Measurements from ENCODE around the gene DSTN. TPM values are rescaled to one million over a fixed set of nuclear protein-coding genes. Genes with fewer than 3 reads are reported as not detected.

DSTN gene
- total and polyA plus RNA-seq, 2 of the 4 experiments (the other 2 are of a cell fraction) = 221 to 269 TPM

DNA sequence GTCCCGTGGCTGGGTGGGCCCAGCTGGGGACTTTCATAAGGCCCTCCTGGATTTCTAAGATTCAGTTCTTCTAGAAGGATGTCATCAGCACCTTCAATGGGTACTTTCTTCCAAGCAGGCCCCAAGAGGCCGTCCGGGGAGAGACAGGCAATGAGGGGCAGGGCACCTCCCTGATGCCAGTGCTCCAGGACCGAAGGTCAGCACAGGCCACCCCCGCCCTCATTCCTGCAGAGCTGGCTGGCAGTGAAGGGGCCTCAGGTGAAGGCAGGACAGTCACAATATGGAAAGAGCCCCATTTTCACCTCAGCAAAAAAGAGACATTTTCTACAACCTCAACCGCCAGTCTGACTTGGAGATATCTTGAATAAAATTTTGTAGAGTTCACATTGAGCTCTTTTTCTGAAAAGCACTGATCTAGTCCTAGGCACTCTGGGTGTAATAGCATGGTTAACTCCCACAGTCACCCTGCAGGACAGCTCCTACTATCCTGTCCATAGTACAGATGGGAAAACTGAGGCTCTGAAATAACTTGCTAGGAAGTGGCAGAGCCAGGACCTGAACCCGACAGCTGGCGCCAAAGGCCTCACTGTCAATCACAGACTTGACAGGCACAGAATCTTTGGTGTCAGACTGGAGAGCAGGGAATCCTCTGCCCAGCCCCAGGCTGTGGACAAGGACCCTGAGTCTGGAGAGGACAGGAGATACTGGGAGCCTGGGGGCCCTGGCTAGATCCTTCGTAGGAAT lies 61.9 kb downstream of the DSTN start:
- Histone ChIP-seq H3K14ac (replicated peaks; ENCODE audit: low read depth, low read length) (no peak overlapping the region), H3K27me3 (ENCODE audit: control insufficient read depth, insufficient read depth, low read length) (no peaks in the 10 kb centered on the region), H3K27ac (ENCODE audit: insufficient read depth, low read length) (no peak overlapping the region), H3K4me3 (ENCODE audit: insufficient read depth, low read depth, low read length) (no peak overlapping the region), H2BK5ac (ENCODE audit: low read depth, low read length, poor library complexity, severe bottlenecking) (no peak overlapping the region), H2AK5ac (ENCODE audit: low read depth, low read length) (no peak overlapping the region), H2AK9ac (replicated peaks; ENCODE audit: low read depth, low read length, poor library complexity) (peak overlapping the region; percentile 69), H2BK20ac (ENCODE audit: low read depth, low read length) (no peak overlapping the region), H3K56ac (ENCODE audit: extremely low read depth, insufficient read depth, low read length) (no peak overlapping the region), H3K4me1 (ENCODE audit: control insufficient read depth, insufficient read depth, low read length) (no peaks in the 10 kb centered on the region; the same call in 1 of the 2 replicates), H4K5ac (ENCODE audit: low read depth, low read length) (no peak overlapping the region), H3K4ac (ENCODE audit: low read depth, low read length) (no peak overlapping the region), H3K4me2 (ENCODE audit: low read depth, low read length) (no peak overlapping the region), H3K36me3 (ENCODE audit: control insufficient read depth, insufficient read depth, low read length) (peaks cover 99% of the 10 kb centered on the region), H3K9me3 (ENCODE audit: control insufficient read depth, insufficient read depth, low read length) (no peaks in the 10 kb centered on the region), H2AFZ (replicated peaks; ENCODE audit: low read length, poor library complexity) (no peak overlapping the region), H4K20me1 (ENCODE audit: insufficient read depth, low read length) (peaks cover 93% of the 10 kb centered on the region), H2BK120ac (ENCODE audit: low read depth, low read length) (no peak overlapping the region), H3K23ac (ENCODE audit: low read depth, low read length) (no peak overlapping the region), H4K91ac (ENCODE audit: insufficient read depth, low read depth, low read length) (no peak overlapping the region), H3K9me1 (ENCODE audit: insufficient read depth, low read length) (no peaks in the 10 kb centered on the region), H4K8ac (ENCODE audit: low read depth in 2 of 2, low read length in 2 of 2) (no peak overlapping the region), H3K79me1 (ENCODE audit: low read depth in 1 of 2, low read length in 2 of 2) (peaks cover 41 to 99% of the 10 kb centered on the region in 2 experiments), H3K9ac (ENCODE audit: low read depth, low read length) (no peak overlapping the region), H2BK15ac (ENCODE audit: low read depth, low read length) (no peak overlapping the region), H3K18ac (ENCODE audit: low read depth, low read length) (no peak overlapping the region)
- 100% methylated on average over 3 of the region's 9 CpGs; no CpG with 5 or more reads in 1 of the 2 experiments for WGBS, 2 experiments (ENCODE audit: extremely low coverage in 2 of 2, insufficient read length in 1 of 2)
- in situ Hi-C loops (cut with MboI; ENCODE audit: low sequenced_read_pairs) = loop anchor here (25.0 kb wide), 1 partner anchor 506 kb away; the partner anchor contains the start of genes KAT14 and PET117
- no peak for DNase-seq
- ATAC-seq (ENCODE audit: low read depth) = no peak
- dilution Hi-C loops (cut with HindIII; ENCODE audit: low sequenced_read_pairs, unreplicated experiment) = no loop called here
- no peak for TF ChIP-seq RCOR1 (IDR thresholded peaks at IDR 0.05; ENCODE audit: insufficient replicate concordance, low read length)
- no peak for TF ChIP-seq RFX5 (IDR thresholded peaks at IDR 0.05; ENCODE audit: low read depth, low read length)
- TF ChIP-seq, protein P1, sequence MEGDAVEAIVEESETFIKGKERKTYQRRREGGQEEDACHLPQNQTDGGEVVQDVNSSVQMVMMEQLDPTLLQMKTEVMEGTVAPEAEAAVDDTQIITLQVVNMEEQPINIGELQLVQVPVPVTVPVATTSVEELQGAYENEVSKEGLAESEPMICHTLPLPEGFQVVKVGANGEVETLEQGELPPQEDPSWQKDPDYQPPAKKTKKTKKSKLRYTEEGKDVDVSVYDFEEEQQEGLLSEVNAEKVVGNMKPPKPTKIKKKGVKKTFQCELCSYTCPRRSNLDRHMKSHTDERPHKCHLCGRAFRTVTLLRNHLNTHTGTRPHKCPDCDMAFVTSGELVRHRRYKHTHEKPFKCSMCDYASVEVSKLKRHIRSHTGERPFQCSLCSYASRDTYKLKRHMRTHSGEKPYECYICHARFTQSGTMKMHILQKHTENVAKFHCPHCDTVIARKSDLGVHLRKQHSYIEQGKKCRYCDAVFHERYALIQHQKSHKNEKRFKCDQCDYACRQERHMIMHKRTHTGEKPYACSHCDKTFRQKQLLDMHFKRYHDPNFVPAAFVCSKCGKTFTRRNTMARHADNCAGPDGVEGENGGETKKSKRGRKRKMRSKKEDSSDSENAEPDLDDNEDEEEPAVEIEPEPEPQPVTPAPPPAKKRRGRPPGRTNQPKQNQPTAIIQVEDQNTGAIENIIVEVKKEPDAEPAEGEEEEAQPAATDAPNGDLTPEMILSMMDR (conservative IDR thresholded peaks at IDR 0.05; ENCODE audit: low read depth, low read length) = no peak
- TF ChIP-seq, protein P2, sequence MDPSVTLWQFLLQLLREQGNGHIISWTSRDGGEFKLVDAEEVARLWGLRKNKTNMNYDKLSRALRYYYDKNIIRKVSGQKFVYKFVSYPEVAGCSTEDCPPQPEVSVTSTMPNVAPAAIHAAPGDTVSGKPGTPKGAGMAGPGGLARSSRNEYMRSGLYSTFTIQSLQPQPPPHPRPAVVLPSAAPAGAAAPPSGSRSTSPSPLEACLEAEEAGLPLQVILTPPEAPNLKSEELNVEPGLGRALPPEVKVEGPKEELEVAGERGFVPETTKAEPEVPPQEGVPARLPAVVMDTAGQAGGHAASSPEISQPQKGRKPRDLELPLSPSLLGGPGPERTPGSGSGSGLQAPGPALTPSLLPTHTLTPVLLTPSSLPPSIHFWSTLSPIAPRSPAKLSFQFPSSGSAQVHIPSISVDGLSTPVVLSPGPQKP (IDR thresholded peaks at IDR 0.05; ENCODE audit: borderline replicate concordance, low read depth, low read length) = no peak
- TF ChIP-seq FOS (IDR thresholded peaks at IDR 0.05; ENCODE audit: low read depth, low read length) = no peak
- no peak for TF ChIP-seq CEBPB (IDR thresholded peaks at IDR 0.05; ENCODE audit: low read depth, low read length)
- no peak for TF ChIP-seq CHD1 (IDR thresholded peaks at IDR 0.05; ENCODE audit: low read depth, low read length)
- no peak for TF ChIP-seq MAFK (IDR thresholded peaks at IDR 0.05; ENCODE audit: low read depth, low read length)
- TF ChIP-seq, protein P3, sequence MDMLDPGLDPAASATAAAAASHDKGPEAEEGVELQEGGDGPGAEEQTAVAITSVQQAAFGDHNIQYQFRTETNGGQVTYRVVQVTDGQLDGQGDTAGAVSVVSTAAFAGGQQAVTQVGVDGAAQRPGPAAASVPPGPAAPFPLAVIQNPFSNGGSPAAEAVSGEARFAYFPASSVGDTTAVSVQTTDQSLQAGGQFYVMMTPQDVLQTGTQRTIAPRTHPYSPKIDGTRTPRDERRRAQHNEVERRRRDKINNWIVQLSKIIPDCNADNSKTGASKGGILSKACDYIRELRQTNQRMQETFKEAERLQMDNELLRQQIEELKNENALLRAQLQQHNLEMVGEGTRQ (IDR thresholded peaks at IDR 0.05; ENCODE audit: low read depth, low read length) = no peak
- TF ChIP-seq SMC3 (IDR thresholded peaks at IDR 0.05; ENCODE audit: low read depth, low read length) = no peak
- TF ChIP-seq MAZ (IDR thresholded peaks at IDR 0.05; ENCODE audit: borderline replicate concordance, low read depth, low read length) = no peak
- TF ChIP-seq NFE2L2 (IDR thresholded peaks at IDR 0.05; ENCODE audit: low read depth, low read length) = no peak
- TF ChIP-seq BHLHE40 (IDR thresholded peaks at IDR 0.05; ENCODE audit: low read depth, low read length) = no peak
- TF ChIP-seq RAD21 (IDR thresholded peaks at IDR 0.05; ENCODE audit: low read length) = no peak
- TF ChIP-seq POLR2A (IDR thresholded peaks at IDR 0.05; ENCODE audit: low read depth, low read length) = no peak
- no peak for TF ChIP-seq MXI1 (IDR thresholded peaks at IDR 0.05; ENCODE audit: borderline replicate concordance, low read depth, low read length)
- intact Hi-C loops (cut with micrococcal nuclease) = no loop called here
- ChIA-PET CTCF (no interaction called here), POLR2A (ENCODE audit: unreplicated experiment) (no interaction called here)
- TSS peak; percentile 27 for BruUV-seq (replicated peaks)
